A549 (cell line): ENCODE data around the gene SLC45A3.

Experiments
- BHLHE40 ChIP-seq: IDR thresholded peaks from 2 replicates; pipeline ENCODE4 v1.6.1; 2012; ENCODE audit warnings: low read depth, low read length, inconsistent platforms
- EP300 ChIP-seq, 2 experiments: fragments of >200 bp; sonication (Bioruptor Twin); formaldehyde crosslinking; IDR thresholded peaks; 2 replicates in 1 of 2; 3 replicates in 1 of 2; pipeline ENCODE4 v1.6.1; 2016 to 2017
- ESRRA ChIP-seq: fragments of 150-350 bp; IDR thresholded peaks from 2 replicates; pipeline ENCODE4 v1.6.1; 2014; ENCODE audit warnings: mild to moderate bottlenecking, low read length, borderline replicate concordance
- HOXB5 ChIP-seq: fragments of 250-450 bp; sonication (Bioruptor Pico); IDR thresholded peaks from 2 replicates; pipeline ENCODE4 v1.5.0; 2020; ENCODE audit warnings: mild to moderate bottlenecking, moderate library complexity
- JUN ChIP-seq, 2 experiments: fragments of >200 bp; sonication (Bioruptor Twin); formaldehyde crosslinking; IDR thresholded peaks; 2 replicates in 1 of 2; 3 replicates in 1 of 2; pipeline ENCODE4 v1.6.1; 2016 to 2017
- POLR2A ChIP-seq: IDR thresholded peaks from 2 replicates; pipeline ENCODE4 v1.6.1; 2012; ENCODE audit warnings: mild to moderate bottlenecking, low read length
- RARB ChIP-seq: fragments of 250-450 bp; sonication (Bioruptor Pico); IDR thresholded peaks from 2 replicates; pipeline ENCODE4 v1.8.0; 2021; ENCODE audit warnings: mild to moderate bottlenecking, moderate library complexity
- SREBF2 ChIP-seq: fragments of 450-650 bp; IDR thresholded peaks from 2 replicates; pipeline ENCODE4 v1.6.1; 2014; ENCODE audit warnings: mild to moderate bottlenecking, moderate library complexity
- ZFP36 ChIP-seq: fragments of 450-650 bp; IDR thresholded peaks from 2 replicates; pipeline ENCODE4 v1.6.1; 2014; ENCODE audit warnings: borderline replicate concordance; ENCODE audit not compliant: partially characterized antibody
- TF ChIP-seq, protein P1 (sequence below): fragments of >200 bp; sonication (Bioruptor Twin); formaldehyde crosslinking; IDR thresholded peaks from 3 replicates; pipeline ENCODE4 v1.5.1; 2016
- TF ChIP-seq, protein P2 (sequence below): fragments of 200-600 bp; sonication (generic); IDR thresholded peaks from 2 replicates; pipeline ENCODE4 v1.6.1; 2016; ENCODE audit warnings: antibody characterized with exemption, mild to moderate bottlenecking, moderate library complexity
- TF ChIP-seq, protein P3 (sequence below): fragments of 250-450 bp; sonication (Bioruptor Pico); IDR thresholded peaks from 2 replicates; pipeline ENCODE4 v1.5.0; 2021; ENCODE audit warnings: mild to moderate bottlenecking, moderate library complexity, borderline replicate concordance

DNA sequence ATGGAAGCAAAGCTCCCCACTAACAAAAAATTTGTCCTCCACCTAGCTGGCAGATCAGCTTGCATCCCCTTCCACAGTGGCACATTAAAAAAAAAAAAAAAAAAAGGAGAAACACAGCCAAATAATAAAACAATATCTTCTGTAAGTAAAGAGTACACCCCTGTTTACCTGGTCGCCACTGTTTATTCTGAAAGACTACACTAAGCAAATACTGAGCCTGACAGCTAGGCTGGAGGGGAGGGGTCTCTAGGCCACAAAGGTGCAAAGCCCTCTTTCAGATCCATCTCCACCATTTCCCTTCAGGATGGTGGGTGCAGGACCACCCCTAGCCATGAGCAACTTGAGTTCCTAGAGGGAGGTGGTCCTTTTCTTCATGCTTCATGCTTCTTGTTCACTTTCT lies 22.8 kb upstream of the SLC45A3 start:
- no peak for TF ChIP-seq SREBF2
- TF ChIP-seq, protein P1, sequence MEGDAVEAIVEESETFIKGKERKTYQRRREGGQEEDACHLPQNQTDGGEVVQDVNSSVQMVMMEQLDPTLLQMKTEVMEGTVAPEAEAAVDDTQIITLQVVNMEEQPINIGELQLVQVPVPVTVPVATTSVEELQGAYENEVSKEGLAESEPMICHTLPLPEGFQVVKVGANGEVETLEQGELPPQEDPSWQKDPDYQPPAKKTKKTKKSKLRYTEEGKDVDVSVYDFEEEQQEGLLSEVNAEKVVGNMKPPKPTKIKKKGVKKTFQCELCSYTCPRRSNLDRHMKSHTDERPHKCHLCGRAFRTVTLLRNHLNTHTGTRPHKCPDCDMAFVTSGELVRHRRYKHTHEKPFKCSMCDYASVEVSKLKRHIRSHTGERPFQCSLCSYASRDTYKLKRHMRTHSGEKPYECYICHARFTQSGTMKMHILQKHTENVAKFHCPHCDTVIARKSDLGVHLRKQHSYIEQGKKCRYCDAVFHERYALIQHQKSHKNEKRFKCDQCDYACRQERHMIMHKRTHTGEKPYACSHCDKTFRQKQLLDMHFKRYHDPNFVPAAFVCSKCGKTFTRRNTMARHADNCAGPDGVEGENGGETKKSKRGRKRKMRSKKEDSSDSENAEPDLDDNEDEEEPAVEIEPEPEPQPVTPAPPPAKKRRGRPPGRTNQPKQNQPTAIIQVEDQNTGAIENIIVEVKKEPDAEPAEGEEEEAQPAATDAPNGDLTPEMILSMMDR = no peak
- no peak for TF ChIP-seq POLR2A
- TF ChIP-seq HOXB5 (CRISPR knock-in tag) = no peak
- TF ChIP-seq EP300 (IDR thresholded peaks at IDR 0.05) = no peak
- TF ChIP-seq, protein P2, sequence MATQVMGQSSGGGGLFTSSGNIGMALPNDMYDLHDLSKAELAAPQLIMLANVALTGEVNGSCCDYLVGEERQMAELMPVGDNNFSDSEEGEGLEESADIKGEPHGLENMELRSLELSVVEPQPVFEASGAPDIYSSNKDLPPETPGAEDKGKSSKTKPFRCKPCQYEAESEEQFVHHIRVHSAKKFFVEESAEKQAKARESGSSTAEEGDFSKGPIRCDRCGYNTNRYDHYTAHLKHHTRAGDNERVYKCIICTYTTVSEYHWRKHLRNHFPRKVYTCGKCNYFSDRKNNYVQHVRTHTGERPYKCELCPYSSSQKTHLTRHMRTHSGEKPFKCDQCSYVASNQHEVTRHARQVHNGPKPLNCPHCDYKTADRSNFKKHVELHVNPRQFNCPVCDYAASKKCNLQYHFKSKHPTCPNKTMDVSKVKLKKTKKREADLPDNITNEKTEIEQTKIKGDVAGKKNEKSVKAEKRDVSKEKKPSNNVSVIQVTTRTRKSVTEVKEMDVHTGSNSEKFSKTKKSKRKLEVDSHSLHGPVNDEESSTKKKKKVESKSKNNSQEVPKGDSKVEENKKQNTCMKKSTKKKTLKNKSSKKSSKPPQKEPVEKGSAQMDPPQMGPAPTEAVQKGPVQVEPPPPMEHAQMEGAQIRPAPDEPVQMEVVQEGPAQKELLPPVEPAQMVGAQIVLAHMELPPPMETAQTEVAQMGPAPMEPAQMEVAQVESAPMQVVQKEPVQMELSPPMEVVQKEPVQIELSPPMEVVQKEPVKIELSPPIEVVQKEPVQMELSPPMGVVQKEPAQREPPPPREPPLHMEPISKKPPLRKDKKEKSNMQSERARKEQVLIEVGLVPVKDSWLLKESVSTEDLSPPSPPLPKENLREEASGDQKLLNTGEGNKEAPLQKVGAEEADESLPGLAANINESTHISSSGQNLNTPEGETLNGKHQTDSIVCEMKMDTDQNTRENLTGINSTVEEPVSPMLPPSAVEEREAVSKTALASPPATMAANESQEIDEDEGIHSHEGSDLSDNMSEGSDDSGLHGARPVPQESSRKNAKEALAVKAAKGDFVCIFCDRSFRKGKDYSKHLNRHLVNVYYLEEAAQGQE = no peak
- TF ChIP-seq ZFP36 = no peak
- no peak for TF ChIP-seq RARB
- TF ChIP-seq, protein P3, sequence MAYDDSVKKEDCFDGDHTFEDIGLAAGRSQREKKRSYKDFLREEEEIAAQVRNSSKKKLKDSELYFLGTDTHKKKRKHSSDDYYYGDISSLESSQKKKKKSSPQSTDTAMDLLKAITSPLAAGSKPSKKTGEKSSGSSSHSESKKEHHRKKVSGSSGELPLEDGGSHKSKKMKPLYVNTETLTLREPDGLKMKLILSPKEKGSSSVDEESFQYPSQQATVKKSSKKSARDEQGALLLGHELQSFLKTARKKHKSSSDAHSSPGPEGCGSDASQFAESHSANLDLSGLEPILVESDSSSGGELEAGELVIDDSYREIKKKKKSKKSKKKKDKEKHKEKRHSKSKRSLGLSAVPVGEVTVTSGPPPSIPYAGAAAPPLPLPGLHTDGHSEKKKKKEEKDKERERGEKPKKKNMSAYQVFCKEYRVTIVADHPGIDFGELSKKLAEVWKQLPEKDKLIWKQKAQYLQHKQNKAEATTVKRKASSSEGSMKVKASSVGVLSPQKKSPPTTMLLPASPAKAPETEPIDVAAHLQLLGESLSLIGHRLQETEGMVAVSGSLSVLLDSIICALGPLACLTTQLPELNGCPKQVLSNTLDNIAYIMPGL = no peak
- TF ChIP-seq BHLHE40 = no peak
- no peak for TF ChIP-seq JUN (IDR thresholded peaks at IDR 0.05)
- TF ChIP-seq ESRRA = no peak
